SJSA1 (cell line): Measurements from ENCODE around the gene ZNF823. TPM values are rescaled to one million over a fixed set of nuclear protein-coding genes. Genes with fewer than 3 reads are reported as not detected.
"Not testable (repeated sequence)": the region's sequence is repeated elsewhere in the genome, so short reads cannot be mapped to it uniquely, and the experiment has no call there.

Experiments
- DNase-seq, 2 experiments: peaks; one replicate each; pipeline ENCODE4 v3.0.0-alpha.2; 2015 to 2020; ENCODE audit warnings: low spot score in 2 of 2, low read depth in 1 of 2
- H3K27ac ChIP-seq: fragments of 250-450 bp; sonication (Bioruptor Pico); 2 replicates; pipeline ENCODE4 v1.5.1; 2020; ENCODE audit warnings: mild to moderate bottlenecking, moderate library complexity
- H3K27me3 ChIP-seq: fragments of 250-450 bp; sonication (Bioruptor Pico); replicated peaks from 2 replicates; pipeline ENCODE4 v1.5.1; 2020; ENCODE audit warnings: mild to moderate bottlenecking, moderate library complexity
- H3K36me3 ChIP-seq: fragments of 250-450 bp; sonication (Bioruptor Pico); 2 replicates; pipeline ENCODE4 v1.5.1; 2020; ENCODE audit warnings: mild to moderate bottlenecking
- H3K4me1 ChIP-seq: fragments of 250-450 bp; sonication (Bioruptor Pico); replicated peaks from 2 replicates; pipeline ENCODE4 v1.6.1; 2021; ENCODE audit warnings: mild to moderate bottlenecking
- H3K4me3 ChIP-seq: fragments of 250-450 bp; sonication (Bioruptor Pico); 2 replicates; pipeline ENCODE4 v1.5.1; 2020; ENCODE audit warnings: mild to moderate bottlenecking
- H3K9me3 ChIP-seq: fragments of 250-450 bp; sonication (Bioruptor Pico); replicated peaks from 2 replicates; pipeline ENCODE4 v1.5.1; 2020; ENCODE audit warnings: mild to moderate bottlenecking
- total RNA-seq: library from RNA; depleted of rRNA; stranded (reverse); fragments of >200 nt; shearing (Covaris generic); gene quantifications from 2 replicates; pipeline ENCODE4 v1.2.3, GENCODE V29; 2014; rRNA removed

The ZNF823 gene
- total RNA-seq, 1 experiment from 2014 or later, result 7.4 TPM

DNA sequence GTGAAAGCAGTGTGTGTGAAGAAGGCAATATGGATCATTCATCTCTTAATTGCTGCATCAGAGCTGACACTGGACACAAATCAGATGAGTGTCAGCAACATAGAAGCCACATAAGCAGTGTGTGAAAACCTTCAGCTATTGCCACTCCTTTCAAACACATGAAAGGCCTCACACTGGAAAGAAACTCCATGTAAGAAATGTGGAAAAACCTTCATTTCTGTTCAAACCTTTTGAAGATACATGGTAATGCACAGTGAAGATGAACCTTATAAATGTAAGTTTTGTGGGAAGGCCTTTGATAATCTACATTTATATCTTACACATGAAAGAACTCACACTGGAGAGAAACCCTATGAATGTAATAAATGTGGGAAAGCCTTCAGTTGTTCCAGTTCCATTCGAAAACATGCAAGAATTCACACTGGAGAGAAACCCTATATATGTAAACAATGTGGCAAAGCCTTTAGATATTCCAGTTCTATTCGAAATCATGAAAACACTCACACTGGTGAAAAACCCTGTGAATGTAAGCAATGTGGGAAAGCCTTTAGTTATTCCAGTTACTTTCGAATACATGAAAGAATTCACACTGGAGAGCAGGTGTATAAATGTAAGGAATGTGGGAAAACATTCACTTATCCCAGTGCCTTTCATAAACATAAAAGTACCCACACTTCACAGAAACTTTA, 53.6 kb downstream of the ZNF823 start:
- Histone ChIP-seq H3K36me3 (no peaks in the 10 kb centered on the region), H3K27ac (no peak overlapping the region), H3K9me3 (peaks cover 24% of the 10 kb centered on the region), H3K27me3 (no peaks in the 10 kb centered on the region), H3K4me3 (no peak overlapping the region), H3K4me1 (no peaks in the 10 kb centered on the region)
- no peak for DNase-seq

DNA sequence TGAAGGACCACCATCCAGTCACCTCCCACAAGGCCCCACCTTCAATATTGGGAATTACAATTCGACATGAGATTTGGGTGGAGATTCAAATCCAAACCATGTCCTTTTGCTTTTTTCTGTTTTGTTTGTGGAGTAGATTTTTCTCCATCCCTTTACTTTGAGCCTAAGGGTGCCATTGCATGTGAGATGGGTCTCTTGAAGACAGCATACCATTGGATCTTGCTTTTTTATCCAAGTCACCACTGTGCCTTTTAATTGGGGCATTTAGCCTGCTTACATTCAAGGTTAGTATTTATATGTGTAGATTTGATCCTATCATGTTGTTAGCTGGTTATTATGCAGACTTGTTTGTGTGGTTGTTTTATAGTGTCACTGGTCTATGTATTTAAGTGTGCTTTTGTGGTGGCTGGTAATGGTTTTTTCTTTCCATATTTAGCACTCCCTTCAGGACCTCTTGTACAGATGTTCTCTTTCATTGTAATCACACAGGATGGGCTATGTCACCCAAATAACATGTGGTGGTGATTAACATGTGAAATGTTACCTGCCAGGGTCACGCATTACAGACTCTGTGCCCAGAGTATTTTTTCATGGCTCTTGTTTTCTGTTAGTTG, 58.0 kb downstream of the ZNF823 start:
- no peaks in the 10 kb centered on the region for H3K36me3 ChIP-seq
- H3K27ac ChIP-seq, result no peak overlapping the region
- peaks cover 22% of the 10 kb centered on the region for H3K9me3 ChIP-seq
- no peaks in the 10 kb centered on the region for H3K27me3 ChIP-seq
- H3K4me1 ChIP-seq, result no peaks in the 10 kb centered on the region
- H3K4me3 ChIP-seq, result no peak overlapping the region
- DNase-seq, result no peak

DNA sequence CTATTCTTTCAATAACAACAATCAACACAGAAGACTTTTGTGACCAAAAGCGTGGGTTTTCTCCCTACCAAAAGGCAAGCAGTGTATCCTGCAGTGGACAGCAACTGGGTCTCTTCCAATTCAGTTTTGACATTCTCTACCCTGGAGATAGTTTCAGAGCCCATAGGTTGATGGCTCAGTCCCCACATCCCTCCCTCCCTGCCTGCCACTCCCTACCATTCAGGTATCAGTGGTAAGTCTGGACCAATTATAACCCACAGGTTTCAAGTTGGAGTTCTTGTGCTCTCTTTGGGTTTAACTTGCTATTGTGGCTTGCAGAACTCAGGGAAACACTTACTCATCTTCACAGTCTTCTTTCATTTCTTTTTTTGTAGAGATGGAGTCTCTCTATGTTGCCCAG, 60.2 kb downstream of the ZNF823 start:
- peaks cover 11% of the 10 kb centered on the region for H3K9me3 ChIP-seq
- no peaks in the 10 kb centered on the region for H3K27me3 ChIP-seq
- no peak overlapping the region for H3K27ac ChIP-seq
- no peak overlapping the region for H3K4me3 ChIP-seq
- no peaks in the 10 kb centered on the region for H3K36me3 ChIP-seq
- DNase-seq, result no peak
- no peaks in the 10 kb centered on the region for H3K4me1 ChIP-seq

DNA sequence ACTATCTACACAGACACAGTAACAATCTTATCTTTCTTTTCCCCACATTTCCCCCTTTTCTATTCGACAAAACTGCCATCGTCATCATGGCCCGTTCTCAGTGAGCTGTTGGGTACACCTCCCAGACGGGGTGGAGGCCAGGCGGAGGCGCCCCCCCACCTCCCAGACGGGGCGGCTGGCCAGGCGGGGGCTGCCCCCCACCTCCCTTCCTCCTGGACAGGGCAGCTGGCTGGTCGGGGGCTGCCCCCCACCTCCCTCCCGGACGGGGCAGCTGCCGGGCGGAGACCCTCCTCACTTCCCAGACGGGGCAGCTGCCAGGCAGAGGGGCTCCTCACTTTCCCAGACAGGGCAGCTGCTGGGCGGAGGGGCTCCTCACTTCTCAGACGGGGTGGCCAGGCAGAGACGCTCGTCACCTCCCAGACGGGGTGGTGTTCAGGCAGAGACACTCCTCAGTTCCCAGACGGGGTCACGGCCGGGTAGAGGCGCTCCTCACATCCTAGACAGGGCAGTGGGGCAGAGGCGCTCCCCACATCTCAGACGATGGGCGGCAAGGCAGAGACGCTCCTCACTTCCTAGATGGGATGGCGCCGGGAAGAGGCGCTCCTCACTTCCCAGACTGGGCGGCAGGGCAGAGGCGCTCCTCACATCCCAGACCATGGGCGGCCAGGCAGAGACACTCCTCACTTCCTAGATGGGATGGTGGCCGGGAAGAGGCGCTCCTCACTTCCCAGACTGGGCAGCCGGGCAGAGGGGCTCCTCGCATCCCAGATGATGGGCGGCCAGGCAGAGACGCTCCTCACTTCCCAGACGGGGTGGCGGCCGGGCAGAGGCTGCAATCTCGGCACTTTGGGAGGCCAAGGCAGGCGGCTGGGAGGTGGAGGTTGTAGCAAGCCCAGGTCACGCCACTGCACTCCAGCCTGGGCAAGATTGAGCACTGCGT, 61.8 kb downstream of the ZNF823 start:
- DNase-seq, H3K36me3 ChIP-seq, H3K27ac ChIP-seq, H3K4me1 ChIP-seq, H3K27me3 ChIP-seq, H3K4me3 ChIP-seq: not testable (repeated sequence)
- H3K9me3 ChIP-seq, result peaks cover 11% of the 10 kb centered on the region

DNA sequence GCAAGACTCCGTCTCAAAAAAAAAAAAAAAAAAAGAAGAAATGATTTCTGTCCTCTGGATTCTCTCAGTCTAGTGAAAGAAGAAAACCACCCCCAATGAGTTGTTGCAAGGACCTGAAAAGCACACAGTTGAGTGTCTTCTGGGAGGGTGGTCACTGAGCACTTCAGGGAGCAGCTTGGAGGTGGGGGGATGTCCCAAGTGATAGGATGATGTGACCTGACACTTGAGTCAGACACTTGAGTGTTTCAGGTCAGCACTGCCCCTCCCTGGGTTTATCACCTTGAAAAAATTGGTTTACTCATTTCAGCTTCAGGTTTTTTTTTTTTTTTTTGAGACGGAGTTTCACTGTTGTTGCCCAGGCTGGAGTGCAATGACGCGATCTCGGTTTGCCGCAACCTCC, 63.2 kb downstream of the ZNF823 start:
- no peak overlapping the region for H3K27ac ChIP-seq
- H3K36me3 ChIP-seq, result no peaks in the 10 kb centered on the region
- no peak overlapping the region for H3K4me3 ChIP-seq
- no peaks in the 10 kb centered on the region for H3K27me3 ChIP-seq
- H3K9me3 ChIP-seq, result peaks cover 5% of the 10 kb centered on the region
- no peak for DNase-seq
- H3K4me1 ChIP-seq, result no peaks in the 10 kb centered on the region

DNA sequence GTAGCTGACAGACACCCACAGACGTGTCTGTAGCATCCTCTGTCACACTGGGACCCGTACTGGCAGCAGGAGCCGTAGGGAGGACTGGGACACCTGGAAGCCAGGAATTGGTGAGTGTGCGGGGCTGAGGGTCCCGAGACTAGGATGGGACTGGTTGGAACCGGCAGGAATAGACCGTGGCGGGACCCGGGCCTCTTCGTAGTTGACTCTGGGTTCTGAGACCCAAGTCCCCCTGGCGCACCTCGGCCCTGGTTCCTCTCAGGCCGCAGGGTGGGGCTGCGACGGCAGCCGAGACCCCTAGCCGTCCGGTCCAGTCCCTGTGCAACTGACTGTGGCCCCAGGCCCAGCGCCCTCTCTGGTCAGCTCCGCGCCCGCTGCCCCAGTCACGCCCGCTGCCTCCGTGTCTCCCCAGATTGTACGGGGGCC, 64.7 kb downstream of the ZNF823 start:
- peaks cover 5% of the 10 kb centered on the region; the same call in 1 of the 2 replicates for H3K9me3 ChIP-seq
- no peak overlapping the region for H3K4me3 ChIP-seq
- no peak overlapping the region for H3K27ac ChIP-seq
- DNase-seq, result no peak
- H3K27me3 ChIP-seq, result no peaks in the 10 kb centered on the region
- H3K36me3 ChIP-seq, result no peaks in the 10 kb centered on the region
- H3K4me1 ChIP-seq, result no peaks in the 10 kb centered on the region

DNA sequence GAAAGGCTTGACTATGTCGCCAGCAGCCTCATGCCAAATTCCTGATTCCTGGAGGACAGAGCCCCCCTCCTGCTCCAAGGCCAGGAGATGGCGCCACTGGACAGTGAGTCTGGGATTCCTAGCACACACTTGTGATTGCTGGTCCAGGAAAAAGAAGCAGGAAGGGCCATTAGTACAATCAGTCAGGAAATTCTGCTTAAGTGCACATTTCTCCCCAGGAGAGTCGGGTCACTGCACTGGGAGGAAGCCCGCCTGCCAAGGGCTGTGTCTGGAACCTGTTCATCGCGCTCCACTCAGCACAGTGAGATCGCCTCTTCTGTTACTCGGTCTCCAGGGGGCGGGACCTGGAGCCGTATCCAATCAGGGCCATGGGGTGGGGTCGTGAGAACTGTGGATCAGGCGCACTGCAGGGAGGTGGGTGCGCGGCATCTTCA, 65.1 kb downstream of the ZNF823 start:
- no peak overlapping the region for H3K4me3 ChIP-seq
- H3K9me3 ChIP-seq, result peaks cover 5% of the 10 kb centered on the region; the same call in 1 of the 2 replicates
- no peak for DNase-seq
- H3K27me3 ChIP-seq, result no peaks in the 10 kb centered on the region
- no peaks in the 10 kb centered on the region for H3K36me3 ChIP-seq
- H3K27ac ChIP-seq, result no peak overlapping the region
- no peaks in the 10 kb centered on the region for H3K4me1 ChIP-seq

Other genes starting within 250 kb of the ZNF823 start
- gene ZNF653, start 233.1 kb downstream of the ZNF823 start, total RNA-seq, result 2.3 and 4.8 TPM in 2 replicates
- gene ECSIT, start 209.8 kb downstream of the ZNF823 start, total RNA-seq, result 29.5 and 60.6 TPM in 2 replicates
- gene CNN1, start 200.1 kb downstream of the ZNF823 start, total RNA-seq, result 73.5 and 93.9 TPM in 2 replicates
- gene ELOF1, start 179.7 kb downstream of the ZNF823 start, total RNA-seq, result 52.7 and 61.6 TPM in 2 replicates
- gene ACP5, start 161.3 kb downstream of the ZNF823 start, total RNA-seq, result not detected in 2 replicates
- gene ZNF627, start 141.5 kb downstream of the ZNF823 start, total RNA-seq, result 14.6 and 14.7 TPM in 2 replicates
- gene ZNF441, start 28.1 kb upstream of the ZNF823 start, total RNA-seq, result 3.8 and 7.8 TPM in 2 replicates
- 0.39 TPM in 1 of 2 replicates, not detected in the other for gene ZNF491, start 59.6 kb upstream of the ZNF823 start, total RNA-seq
- 6.1 and 7.8 TPM in 2 replicates for gene ZNF440, start 75.3 kb upstream of the ZNF823 start, total RNA-seq
- gene ZNF439, start 109.8 kb upstream of the ZNF823 start, total RNA-seq, result 0.06 and 1.5 TPM in 2 replicates
- gene ZNF69, start 148.8 kb upstream of the ZNF823 start, total RNA-seq, result 2.6 and 3.4 TPM in 2 replicates
- 8.3 and 10.7 TPM in 2 replicates for gene ZNF700, start 186.2 kb upstream of the ZNF823 start, total RNA-seq
- gene ZNF763, start 226.1 kb upstream of the ZNF823 start, total RNA-seq, result 0.18 TPM in 1 of 2 replicates, not detected in the other